GM12891 (cell line): ENCODE measurements around the gene TNN.

Experiments
- DNase-seq: peaks from one replicate; pipeline ENCODE4 v3.0.0; 2011; ENCODE audit warnings: low spot score; ENCODE audit not compliant: insufficient read length
- FAIRE-seq: peaks from 2 replicates; lab custom pipeline; 2011; peaks lifted over from hg19 to GRCh38; lab: Jason Lieb, UNC
- PAX5 ChIP-seq: IDR thresholded peaks from 2 replicates; pipeline ENCODE4 v1.6.1; 2011; ENCODE audit warnings: low read length, moderate library complexity, mild to moderate bottlenecking; ENCODE audit not compliant: insufficient read depth, severe bottlenecking
- POLR2A ChIP-seq: IDR thresholded peaks from 2 replicates; pipeline ENCODE4 v1.6.1; 2011; ENCODE audit warnings: low read depth, low read length, control low read depth
- POLR2AphosphoS5 ChIP-seq: IDR thresholded peaks from 2 replicates; pipeline ENCODE4 v1.6.1; 2011; ENCODE audit warnings: low read depth, low read length, control low read depth
- POU2F2 ChIP-seq: IDR thresholded peaks from 2 replicates; pipeline ENCODE4 v1.6.1; 2011; ENCODE audit warnings: low read depth, mild to moderate bottlenecking, control low read depth, low read length, moderate library complexity
- SPI1 ChIP-seq: IDR thresholded peaks from 2 replicates; pipeline ENCODE4 v1.6.1; 2011; ENCODE audit warnings: low read depth, low read length, control low read depth
- TAF1 ChIP-seq: IDR thresholded peaks from 2 replicates; pipeline ENCODE4 v1.6.1; 2011; ENCODE audit warnings: low read depth, low read length, control low read depth

Gene TNN

DNA sequence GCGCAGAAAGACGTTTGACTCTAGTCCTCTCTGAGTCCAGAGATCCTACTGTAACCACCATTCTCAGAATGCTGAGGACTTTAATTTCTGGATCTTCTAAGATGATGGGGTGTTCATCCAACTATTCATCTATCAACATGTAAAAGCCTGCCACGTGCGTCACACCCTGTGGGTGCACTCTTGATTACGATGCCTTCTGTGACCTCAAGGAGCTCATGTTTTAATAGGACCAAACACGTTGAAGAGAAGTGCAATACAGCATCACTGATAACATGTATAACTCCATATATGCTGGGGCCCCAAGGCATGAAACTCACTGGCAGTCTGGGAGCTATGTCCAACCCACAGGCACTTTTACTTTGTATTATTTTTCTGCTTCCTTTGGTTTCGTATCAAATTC lies 105.9 kb downstream of the TNN start:
- no peak for DNase-seq
- FAIRE-seq: no peak
- TF ChIP-seq POU2F2 (no peak), TAF1 (no peak), POLR2AphosphoS5 (no peak), POLR2A (no peak), PAX5 (no peak), SPI1 (no peak)

GRCh38 chr1:175174309-175175102 lies 106.9 kb downstream of the TNN start:
- no peak for TF ChIP-seq POLR2A
- TF ChIP-seq POLR2AphosphoS5: no peak
- TF ChIP-seq TAF1: no peak
- TF ChIP-seq POU2F2: no peak
- TF ChIP-seq SPI1: no peak
- TF ChIP-seq PAX5: no peak
- DNase-seq (no peak), FAIRE-seq (no peak)

DNA sequence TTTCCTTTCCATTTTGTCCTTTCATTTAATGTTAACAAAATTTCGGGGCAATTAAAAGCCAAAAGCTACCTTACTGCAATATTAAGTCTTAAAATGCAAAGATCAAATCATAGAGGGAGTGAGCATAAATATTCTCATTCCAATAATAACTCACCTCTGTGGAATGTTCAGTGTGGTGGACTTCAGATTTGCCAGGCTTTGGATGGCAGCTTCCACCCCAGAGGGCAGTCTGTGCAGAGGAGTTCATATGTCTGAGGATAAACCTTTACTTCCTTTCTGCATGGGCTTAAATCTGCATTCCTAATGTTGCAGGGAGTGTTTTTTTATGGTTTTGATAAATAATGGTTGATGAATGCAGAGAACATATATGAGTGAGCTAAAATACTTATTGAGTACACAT lies 108.6 kb downstream of the TNN start:
- TF ChIP-seq PAX5: no peak
- TF ChIP-seq SPI1: no peak
- TF ChIP-seq POLR2AphosphoS5: no peak
- TF ChIP-seq POU2F2: no peak
- TF ChIP-seq POLR2A: no peak
- no peak for TF ChIP-seq TAF1
- no peak for DNase-seq
- no peak for FAIRE-seq

DNA sequence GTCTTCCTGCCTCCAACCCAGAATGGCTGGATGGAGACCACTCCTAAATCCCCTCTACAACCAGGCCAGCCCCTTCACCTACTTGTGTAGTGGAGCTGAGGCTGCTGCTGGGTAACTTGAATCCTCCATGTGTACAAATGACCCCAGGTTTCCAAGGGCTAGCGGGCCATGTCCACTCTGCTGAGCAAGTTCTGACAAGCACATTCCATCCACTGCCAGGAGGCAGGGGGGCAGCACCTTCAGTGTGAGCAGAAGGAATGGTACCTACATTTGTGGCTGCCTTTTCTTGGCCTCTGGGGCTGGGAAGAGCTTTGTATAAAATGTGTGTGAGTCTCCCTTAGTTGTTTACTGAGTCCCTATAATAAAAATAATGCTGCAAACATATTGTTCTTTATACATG lies 110.4 kb downstream of the TNN start:
- TF ChIP-seq TAF1 (no peak), SPI1 (no peak)

GRCh38 chr1:175178456-175178855 lies 110.8 kb downstream of the TNN start:
- DNase-seq (no peak), FAIRE-seq (no peak)
- no peak for TF ChIP-seq POU2F2
- TF ChIP-seq POLR2A: no peak
- no peak for TF ChIP-seq SPI1
- no peak for TF ChIP-seq TAF1
- TF ChIP-seq PAX5: no peak
- TF ChIP-seq POLR2AphosphoS5: no peak

More for the DNA sequence above, 110.4 kb downstream of the TNN start:
- FAIRE-seq (no peak), DNase-seq (no peak)

DNA sequence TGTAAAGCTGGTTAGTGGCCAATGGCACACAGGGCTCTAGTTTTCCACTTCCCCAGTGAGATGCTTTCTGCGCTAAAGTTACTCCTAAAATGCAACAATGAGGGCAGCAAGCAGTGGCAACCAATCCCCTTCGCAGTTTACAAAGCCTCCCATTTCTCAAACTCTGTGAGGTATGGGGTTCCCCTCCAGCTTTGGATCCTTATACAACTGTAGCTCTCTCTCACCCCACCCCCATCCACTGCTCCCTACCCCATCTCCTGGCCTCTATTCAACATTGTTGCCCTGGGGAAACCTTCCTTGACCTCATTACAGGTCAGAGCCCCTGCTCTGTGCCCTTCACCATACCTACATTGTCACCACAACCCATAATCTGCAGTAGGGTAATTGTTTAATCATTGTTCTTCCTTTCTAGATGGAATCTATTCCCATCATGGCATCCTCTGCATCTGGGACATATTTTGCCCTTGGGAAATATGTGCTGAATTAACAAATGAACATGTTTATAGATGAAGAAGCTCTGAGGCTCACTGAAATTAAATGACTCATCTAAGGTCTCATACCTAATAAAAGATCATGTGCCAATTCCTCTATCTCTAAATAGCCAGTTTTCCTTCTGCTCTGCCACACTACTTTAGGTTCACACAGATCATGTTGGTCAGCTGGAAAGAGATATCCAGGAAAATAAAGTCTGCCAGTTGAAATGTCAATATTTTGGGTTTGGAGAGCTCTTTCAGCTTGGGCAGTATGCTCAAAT lies 112.4 kb downstream of the TNN start:
- DNase-seq (no peak), FAIRE-seq (peak; percentile 78)
- TF ChIP-seq TAF1 (no peak), SPI1 (peak; percentile 34; the same call in 1 of the 2 replicates)

DNA sequence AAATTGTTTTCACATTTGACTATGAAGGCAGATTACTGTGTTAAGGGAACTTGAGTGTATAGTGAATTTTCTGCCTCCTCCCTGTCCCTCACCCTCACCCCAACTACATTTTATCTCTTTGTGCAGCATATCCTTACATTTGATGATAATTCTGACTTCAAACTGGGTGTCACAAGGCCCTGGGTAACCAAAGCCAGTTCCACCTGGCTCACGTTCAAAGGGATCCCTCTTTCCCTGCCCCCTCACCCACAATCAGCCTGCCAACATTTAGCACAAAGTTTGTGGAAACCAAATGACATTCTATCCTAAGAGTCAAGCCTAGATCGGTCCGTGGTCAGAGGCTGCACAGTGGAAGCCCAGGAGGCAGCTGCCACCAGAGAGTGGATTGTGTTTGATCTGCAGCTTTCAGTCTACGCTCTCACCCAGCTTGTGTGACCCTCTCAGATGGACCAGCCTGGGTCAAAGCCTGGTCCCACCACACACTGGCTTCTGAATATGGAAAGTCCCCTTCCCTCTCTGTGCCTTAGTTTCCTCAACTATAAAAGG lies 114.6 kb downstream of the TNN start:
- DNase-seq: no peak
- no peak for FAIRE-seq
- TF ChIP-seq POLR2A (no peak), SPI1 (no peak), PAX5 (no peak), POU2F2 (no peak), TAF1 (no peak), POLR2AphosphoS5 (no peak)

- DNase-seq (no peak), FAIRE-seq (no peak)
- TF ChIP-seq TAF1 (no peak), SPI1 (no peak), POU2F2 (no peak), POLR2A (no peak), PAX5 (no peak), POLR2AphosphoS5 (no peak)
These were observed 116.0 kb downstream of the TNN start for GRCh38 chr1:175183586-175183985.

GRCh38 chr1:175185903-175186302 lies 118.3 kb downstream of the TNN start:
- no peak for FAIRE-seq
- no peak for TF ChIP-seq POU2F2
- TF ChIP-seq SPI1: no peak
- no peak for TF ChIP-seq POLR2A
- no peak for DNase-seq

- FAIRE-seq: no peak
- DNase-seq: no peak
- TF ChIP-seq TAF1 (no peak), PAX5 (no peak), SPI1 (no peak), POU2F2 (no peak), POLR2A (no peak), POLR2AphosphoS5 (no peak)
These were observed 119.0 kb downstream of the TNN start for GRCh38 chr1:175186433-175187160.
